ENCODE results near the gene RNASEH1.
"Not testable (repeated sequence)": the region's sequence is repeated elsewhere in the genome, so short reads cannot be mapped to it uniquely, and the experiment has no call there.

Gene RNASEH1

GRCh38 chr2:3498783-3499394 lies 59.2 kb downstream of the RNASEH1 start:
- H3K36me3 Mint-ChIP-seq (ENCODE audit: low read depth) = peaks cover 46% of the 10 kb centered on the region
- no peaks in the 10 kb centered on the region for H3K4me1 Mint-ChIP-seq (ENCODE audit: low read depth)
- H3K27me3 Mint-ChIP-seq = no peaks in the 10 kb centered on the region
- H3K9me3 Mint-ChIP-seq = no peaks in the 10 kb centered on the region
- no peak overlapping the region for H3K4me3 Mint-ChIP-seq
- no peak overlapping the region for H3K27ac Mint-ChIP-seq

DNA sequence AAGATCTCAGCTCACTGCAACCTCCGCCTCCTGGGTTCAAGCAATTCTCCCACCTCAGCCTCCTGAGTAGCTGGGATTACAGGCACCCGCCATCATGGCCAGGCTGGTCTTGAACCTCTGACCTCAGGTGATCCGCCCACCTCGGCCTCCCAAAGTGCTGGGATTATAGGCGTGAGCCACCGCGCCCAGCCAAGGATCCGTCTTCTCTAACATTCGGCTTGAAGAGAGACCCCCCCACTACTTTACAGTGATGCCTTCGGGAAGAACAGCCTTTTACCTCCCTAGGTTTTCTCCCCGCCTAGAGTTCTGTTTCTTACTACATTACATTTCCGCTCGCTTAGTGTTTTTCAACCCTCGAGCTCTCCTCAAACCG lies 61.4 kb downstream of the RNASEH1 start:
- not testable (repeated sequence) for H3K4me1 Mint-ChIP-seq (ENCODE audit: low read depth); H3K27me3 Mint-ChIP-seq; H3K27ac Mint-ChIP-seq; H3K4me3 Mint-ChIP-seq; H3K9me3 Mint-ChIP-seq
- peaks cover 35% of the 10 kb centered on the region for H3K36me3 Mint-ChIP-seq (ENCODE audit: low read depth)

All from stimulated activated naive CD8-positive, alpha-beta T cell treated with anti-CD3 and anti-CD28 coated beads, Interleukin-15, Interleukin-2, amounts not matched to agents 100 ng/mL and 50 ng/mL, for 24 hours (primary cell).